Activated T-helper 17 cell treated with anti-CD3 and anti-CD28 coated beads, Interleukin-2, amount 50 U/mL, for 72 hours (primary cell): ENCODE results near the gene APOL2. TPM values are rescaled to one million over a fixed set of nuclear protein-coding genes. Genes with fewer than 3 reads are reported as not detected.
"Not testable (repeated sequence)": the region's sequence is repeated elsewhere in the genome, so short reads cannot be mapped to it uniquely, and the experiment has no call there.

ENCODE experiments used
- ATAC-seq: fragments of 150-1000 bp; cut with Tn5 transposase; replicated peaks from 2 replicates; pipeline ENCODE4 v1.10.0; 2021; ENCODE audit warnings: mild to moderate bottlenecking, moderate library complexity
- H3K27ac Mint-ChIP-seq: one replicate; pipeline ENCODE4 v1.8.0; 2022; ENCODE audit warnings: mixed read lengths
- H3K27me3 Mint-ChIP-seq: one replicate; pipeline ENCODE4 v1.8.0; 2022; ENCODE audit warnings: mixed read lengths
- H3K36me3 Mint-ChIP-seq: one replicate; pipeline ENCODE4 v1.8.0; 2022; ENCODE audit warnings: low read depth, mild to moderate bottlenecking, mixed read lengths
- H3K4me1 Mint-ChIP-seq: one replicate; pipeline ENCODE4 v1.8.0; 2022; ENCODE audit warnings: mixed read lengths
- H3K4me3 Mint-ChIP-seq: one replicate; pipeline ENCODE4 v1.8.0; 2022; ENCODE audit warnings: mild to moderate bottlenecking, mixed read lengths
- H3K9me3 Mint-ChIP-seq: one replicate; pipeline ENCODE4 v1.8.0; 2022; ENCODE audit warnings: mixed read lengths
- total RNA-seq, 2 donors: library from RNA; stranded (reverse); gene quantifications; one replicate each; pipeline ENCODE4 v1.2.3, GENCODE V29; 2022

The APOL2 gene
- total RNA-seq, 2 donors from 2014 or later, result 105 to 116 TPM

GRCh38 chr22:36274531-36274930 is 35.2 kb upstream of the APOL2 start:
- Mint-ChIP-seq H3K27me3 (no peaks in the 10 kb centered on the region), H3K4me1 (peaks cover 19% of the 10 kb centered on the region), H3K36me3 (peaks cover 6% of the 10 kb centered on the region), H3K27ac (peak overlapping the region; percentile 2), H3K4me3 (peak overlapping the region; percentile 1), H3K9me3 (no peaks in the 10 kb centered on the region)
- no peak for ATAC-seq

- Mint-ChIP-seq H3K36me3 (peaks cover 16% of the 10 kb centered on the region), H3K4me1 (peaks cover 14% of the 10 kb centered on the region), H3K27ac (peak overlapping the region; percentile 63)
- not testable (repeated sequence) for H3K9me3 Mint-ChIP-seq, H3K27me3 Mint-ChIP-seq, H3K4me3 Mint-ChIP-seq, ATAC-seq
Observed at GRCh38 chr22:36271951-36272350, 32.6 kb upstream of the APOL2 start.

GRCh38 chr22:36271231-36271630 is 31.9 kb upstream of the APOL2 start:
- H3K9me3 Mint-ChIP-seq, ATAC-seq, H3K27me3 Mint-ChIP-seq, H3K27ac Mint-ChIP-seq, H3K4me3 Mint-ChIP-seq: not testable (repeated sequence)
- H3K4me1 Mint-ChIP-seq, result peaks cover 14% of the 10 kb centered on the region
- peaks cover 23% of the 10 kb centered on the region for H3K36me3 Mint-ChIP-seq

DNA sequence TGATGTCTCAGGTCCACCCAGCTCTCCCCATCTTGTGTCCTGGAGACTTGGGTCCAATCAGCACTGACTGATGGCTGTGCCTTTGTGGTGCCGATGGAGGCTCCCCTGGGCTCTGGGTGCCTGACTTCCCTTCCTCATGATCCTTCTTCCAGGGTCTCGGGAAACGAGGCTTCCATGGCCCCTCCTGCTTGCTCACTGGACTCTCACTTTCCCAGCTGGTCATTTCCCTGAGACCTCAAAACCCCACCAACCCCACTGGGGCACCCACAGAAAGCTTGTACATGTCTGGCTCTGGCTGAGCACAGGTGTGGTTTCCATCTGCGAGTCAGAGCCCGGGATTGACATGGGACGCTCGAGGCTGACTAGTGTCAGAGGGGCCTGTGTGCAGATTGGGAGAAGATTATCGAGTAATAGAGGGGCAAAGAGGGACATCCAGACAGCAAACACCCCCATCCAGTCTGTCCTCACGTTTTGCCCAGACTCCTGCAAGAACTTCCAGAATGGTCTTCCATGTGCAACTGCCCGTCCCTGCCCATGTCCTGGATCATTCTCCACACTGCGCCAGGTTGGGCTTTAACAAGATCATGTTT is 28.7 kb upstream of the APOL2 start:
- H3K4me1 Mint-ChIP-seq, result no peaks in the 10 kb centered on the region
- ATAC-seq, result no peak
- H3K9me3 Mint-ChIP-seq, result no peaks in the 10 kb centered on the region
- no peak overlapping the region for H3K27ac Mint-ChIP-seq
- peaks cover 56% of the 10 kb centered on the region for H3K36me3 Mint-ChIP-seq
- H3K27me3 Mint-ChIP-seq, result no peaks in the 10 kb centered on the region
- H3K4me3 Mint-ChIP-seq, result no peak overlapping the region

DNA sequence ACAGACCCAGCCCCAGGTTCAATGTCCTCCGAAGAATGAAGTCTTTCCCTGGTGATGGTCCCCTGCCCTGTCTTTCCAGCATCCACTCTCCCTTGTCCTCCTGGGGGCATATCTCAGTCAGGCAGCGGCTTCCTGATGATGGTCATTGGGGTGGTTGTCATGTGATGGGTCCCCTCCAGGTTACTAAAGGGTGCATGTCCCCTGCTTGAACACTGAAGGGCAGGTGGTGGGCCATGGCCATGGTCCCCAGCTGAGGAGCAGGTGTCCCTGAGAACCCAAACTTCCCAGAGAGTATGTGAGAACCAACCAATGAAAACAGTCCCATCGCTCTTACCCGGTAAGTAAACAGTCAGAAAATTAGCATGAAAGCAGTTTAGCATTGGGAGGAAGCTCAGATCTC is 27.7 kb upstream of the APOL2 start:
- Mint-ChIP-seq H3K4me1 (no peaks in the 10 kb centered on the region), H3K27me3 (no peaks in the 10 kb centered on the region), H3K4me3 (no peak overlapping the region), H3K9me3 (no peaks in the 10 kb centered on the region), H3K36me3 (peaks cover 65% of the 10 kb centered on the region), H3K27ac (no peak overlapping the region)
- no peak for ATAC-seq

- H3K27ac Mint-ChIP-seq, H3K27me3 Mint-ChIP-seq, H3K4me1 Mint-ChIP-seq, ATAC-seq, H3K4me3 Mint-ChIP-seq, H3K9me3 Mint-ChIP-seq: not testable (repeated sequence)
- peaks cover 95% of the 10 kb centered on the region for H3K36me3 Mint-ChIP-seq
Observed at GRCh38 chr22:36263886-36264664, 24.7 kb upstream of the APOL2 start.

- not testable (repeated sequence) for H3K9me3 Mint-ChIP-seq, H3K27me3 Mint-ChIP-seq, ATAC-seq, H3K4me3 Mint-ChIP-seq
- Mint-ChIP-seq H3K4me1 (peaks cover 10% of the 10 kb centered on the region), H3K27ac (peak overlapping the region; percentile 47), H3K36me3 (peaks cover 100% of the 10 kb centered on the region)
Observed at GRCh38 chr22:36263216-36263673, 23.9 kb upstream of the APOL2 start.

GRCh38 chr22:36262307-36262706 is 23.0 kb upstream of the APOL2 start:
- H3K9me3 Mint-ChIP-seq, ATAC-seq, H3K27me3 Mint-ChIP-seq, H3K4me3 Mint-ChIP-seq: not testable (repeated sequence)
- peaks cover 17% of the 10 kb centered on the region for H3K4me1 Mint-ChIP-seq
- H3K36me3 Mint-ChIP-seq, result peaks cover 100% of the 10 kb centered on the region
- H3K27ac Mint-ChIP-seq, result peak overlapping the region; percentile 52

DNA sequence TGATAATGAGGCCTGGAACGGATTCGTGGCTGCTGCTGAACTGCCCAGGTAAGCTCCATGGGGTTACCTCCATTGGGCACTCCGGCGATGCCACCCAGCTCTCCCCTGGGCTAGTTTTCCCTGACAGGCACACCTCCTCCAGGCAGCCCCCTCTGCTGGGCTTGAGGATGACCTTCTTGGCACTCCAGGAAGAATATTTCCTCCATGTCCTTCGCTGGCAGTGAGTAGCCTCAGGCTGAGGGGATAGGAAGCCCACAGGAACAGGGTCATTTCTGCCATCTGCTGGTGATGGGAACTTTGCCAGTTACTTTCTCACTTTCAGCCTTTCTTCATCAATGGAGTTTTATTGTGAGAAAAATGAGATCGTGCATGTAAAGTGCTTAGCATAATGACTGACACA is 22.3 kb upstream of the APOL2 start:
- H3K4me1 Mint-ChIP-seq, result peaks cover 21% of the 10 kb centered on the region
- H3K9me3 Mint-ChIP-seq, ATAC-seq, H3K27me3 Mint-ChIP-seq, H3K27ac Mint-ChIP-seq, H3K4me3 Mint-ChIP-seq: not testable (repeated sequence)
- H3K36me3 Mint-ChIP-seq, result peaks cover 100% of the 10 kb centered on the region

DNA sequence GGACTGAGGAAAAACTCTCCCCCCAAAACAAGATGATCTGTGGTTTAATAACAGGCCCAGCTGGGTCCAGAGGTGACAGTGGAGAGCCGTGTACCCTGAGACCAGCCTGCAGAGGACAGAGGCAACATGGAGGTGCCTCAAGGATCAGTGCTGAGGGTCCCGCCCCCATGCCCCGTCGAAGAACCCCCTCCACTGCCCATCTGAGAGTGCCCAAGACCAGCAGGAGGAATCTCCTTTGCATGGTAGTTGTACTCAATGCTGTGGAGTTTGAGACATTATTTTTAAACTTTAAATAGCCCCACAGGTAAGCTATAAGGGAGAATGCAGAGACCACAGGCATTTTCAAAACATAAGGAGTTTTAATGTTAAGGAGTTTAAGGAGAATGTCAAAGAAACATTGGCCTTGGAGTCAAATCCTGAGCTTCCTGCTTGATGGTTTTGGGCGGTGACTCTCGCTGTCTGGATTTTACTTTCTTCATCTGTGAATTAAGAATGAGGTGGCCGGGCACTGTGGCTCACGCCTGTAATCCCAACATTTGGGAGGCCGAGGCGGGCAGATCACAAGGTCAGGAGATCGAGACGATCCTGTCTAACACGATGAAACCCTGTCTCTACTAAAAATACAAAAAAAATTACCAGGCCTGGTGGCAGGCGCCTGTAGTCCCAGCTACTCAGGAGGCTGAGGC is 20.4 kb upstream of the APOL2 start:
- ATAC-seq, result no peak
- Mint-ChIP-seq H3K27ac (peak overlapping the region; percentile 87), H3K4me1 (peaks cover 31% of the 10 kb centered on the region), H3K9me3 (no peaks in the 10 kb centered on the region), H3K27me3 (no peaks in the 10 kb centered on the region), H3K36me3 (peaks cover 100% of the 10 kb centered on the region), H3K4me3 (peak overlapping the region; percentile 97)

GRCh38 chr22:36258701-36259614 is 19.6 kb upstream of the APOL2 start:
- H3K9me3 Mint-ChIP-seq, result no peaks in the 10 kb centered on the region
- peaks cover 36% of the 10 kb centered on the region for H3K4me1 Mint-ChIP-seq
- ATAC-seq, result peak; percentile 90
- H3K4me3 Mint-ChIP-seq, result peak overlapping the region; percentile 97
- peaks cover 100% of the 10 kb centered on the region for H3K36me3 Mint-ChIP-seq
- H3K27ac Mint-ChIP-seq, result peak overlapping the region; percentile 87
- H3K27me3 Mint-ChIP-seq, result no peaks in the 10 kb centered on the region

GRCh38 chr22:36257948-36258670 is 18.8 kb upstream of the APOL2 start:
- Mint-ChIP-seq H3K4me1 (peaks cover 40% of the 10 kb centered on the region), H3K27me3 (no peaks in the 10 kb centered on the region), H3K4me3 (peak overlapping the region; percentile 97), H3K9me3 (no peaks in the 10 kb centered on the region), H3K27ac (peak overlapping the region; percentile 87), H3K36me3 (peaks cover 100% of the 10 kb centered on the region)
- peak; percentile 1 for ATAC-seq

- Mint-ChIP-seq H3K27ac (peak overlapping the region; percentile 97), H3K9me3 (no peaks in the 10 kb centered on the region)
Observed at GRCh38 chr22:36257308-36257707, 18.0 kb upstream of the APOL2 start.

More at GRCh38 chr22:36257308-36257707, 18.0 kb upstream of the APOL2 start:
- peaks cover 47% of the 10 kb centered on the region for H3K4me1 Mint-ChIP-seq
- peaks cover 95% of the 10 kb centered on the region for H3K36me3 Mint-ChIP-seq
- no peak for ATAC-seq
- H3K4me3 Mint-ChIP-seq, result peak overlapping the region; percentile 97
- H3K27me3 Mint-ChIP-seq, result no peaks in the 10 kb centered on the region
